BE2C (cell line): Measurements from ENCODE around the gene HSPA1A. TPM values are rescaled to one million over a fixed set of nuclear protein-coding genes. Genes with fewer than 3 reads are reported as not detected.

ENCODE experiments used
- DNase-seq: peaks from one replicate; pipeline ENCODE4 v3.0.0-alpha.2; 2020
- H3K27me3 ChIP-seq: fragments of 250-450 bp; sonication (Bioruptor Pico); 2 replicates; pipeline ENCODE4 v1.5.1; 2020; ENCODE audit warnings: mild to moderate bottlenecking
- H3K36me3 ChIP-seq: fragments of 250-450 bp; sonication (Bioruptor Pico); 2 replicates; pipeline ENCODE4 v1.5.1; 2020; ENCODE audit warnings: mild to moderate bottlenecking
- H3K4me1 ChIP-seq: fragments of 250-450 bp; sonication (Bioruptor Pico); 2 replicates; pipeline ENCODE4 v1.5.1; 2020
- H3K4me3 ChIP-seq: 2 replicates; pipeline ENCODE4 v1.5.1; 2011; ENCODE audit warnings: low read depth, low read length
- H3K9me3 ChIP-seq: fragments of 250-450 bp; sonication (Bioruptor Pico); 2 replicates; pipeline ENCODE4 v1.5.1; 2020
- polyA plus RNA-seq: library from polyadenylated mRNA; unstranded; fragments of >200 nt; gene quantifications from one replicate; pipeline ENCODE4 v1.2.1, GENCODE V29; 2012; ENCODE audit warnings: low read depth, missing spikeins; ENCODE audit not compliant: insufficient read length, insufficient read depth
- TF ChIP-seq, protein P1 (sequence below): IDR thresholded peaks from 2 replicates; pipeline ENCODE4 v1.5.1; 2012; ENCODE audit warnings: mild to moderate bottlenecking, low read depth, low read length

Gene HSPA1A
- polyA plus RNA-seq = 66.4 TPM

DNA sequence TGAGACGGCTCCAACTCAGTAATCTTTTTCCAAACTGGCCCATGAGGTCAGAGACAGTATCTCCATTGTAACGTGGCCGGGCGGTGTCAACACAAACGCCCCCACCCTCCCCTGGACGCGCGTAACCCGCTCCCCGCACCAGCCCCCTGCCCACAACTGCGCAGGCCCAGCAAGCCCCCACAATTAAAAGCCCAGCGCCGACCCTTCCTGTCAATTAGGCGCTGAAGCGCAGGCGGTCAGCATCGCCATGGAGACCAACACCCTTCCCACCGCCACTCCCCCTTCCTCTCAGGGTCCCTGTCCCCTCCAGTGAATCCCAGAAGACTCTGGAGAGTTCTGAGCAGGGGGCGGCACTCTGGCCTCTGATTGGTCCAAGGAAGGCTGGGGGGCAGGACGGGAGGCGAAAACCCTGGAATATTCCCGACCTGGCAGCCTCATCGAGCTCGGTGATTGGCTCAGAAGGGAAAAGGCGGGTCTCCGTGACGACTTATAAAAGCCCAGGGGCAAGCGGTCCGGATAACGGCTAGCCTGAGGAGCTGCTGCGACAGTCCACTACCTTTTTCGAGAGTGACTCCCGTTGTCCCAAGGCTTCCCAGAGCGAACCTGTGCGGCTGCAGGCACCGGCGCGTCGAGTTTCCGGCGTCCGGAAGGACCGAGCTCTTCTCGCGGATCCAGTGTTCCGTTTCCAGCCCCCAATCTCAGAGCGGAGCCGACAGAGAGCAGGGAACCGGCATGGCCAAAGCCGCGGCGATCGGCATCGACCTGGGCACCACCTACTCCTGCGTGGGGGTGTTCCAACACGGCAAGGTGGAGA, at the start of gene HSPA1A, which contains the start of gene HSPA1L:
HSPA1A (plus strand) TSS at position 519 of the 814 bp plus-strand sequence; CDS start at position 733, 214 bp downstream.
HSPA1L (minus strand) TSS at position 259 of the 814 bp plus-strand sequence. CDS start 3,311 bp downstream, outside the sequence.
- Histone ChIP-seq H3K36me3 (no peaks in the 10 kb centered on the region), H3K4me3 (peak within 1 kb of the TSS; percentile 76), H3K9me3 (no peaks in the 10 kb centered on the region; the same call in 1 of the 2 replicates), H3K4me1 (0 out of 2 replicates have a peak, but pooled peaks cover 4% of the 10 kb centered on the region), H3K27me3 (no peaks in the 10 kb centered on the region)
- peak; percentile 96 for DNase-seq
- TF ChIP-seq, protein P1, sequence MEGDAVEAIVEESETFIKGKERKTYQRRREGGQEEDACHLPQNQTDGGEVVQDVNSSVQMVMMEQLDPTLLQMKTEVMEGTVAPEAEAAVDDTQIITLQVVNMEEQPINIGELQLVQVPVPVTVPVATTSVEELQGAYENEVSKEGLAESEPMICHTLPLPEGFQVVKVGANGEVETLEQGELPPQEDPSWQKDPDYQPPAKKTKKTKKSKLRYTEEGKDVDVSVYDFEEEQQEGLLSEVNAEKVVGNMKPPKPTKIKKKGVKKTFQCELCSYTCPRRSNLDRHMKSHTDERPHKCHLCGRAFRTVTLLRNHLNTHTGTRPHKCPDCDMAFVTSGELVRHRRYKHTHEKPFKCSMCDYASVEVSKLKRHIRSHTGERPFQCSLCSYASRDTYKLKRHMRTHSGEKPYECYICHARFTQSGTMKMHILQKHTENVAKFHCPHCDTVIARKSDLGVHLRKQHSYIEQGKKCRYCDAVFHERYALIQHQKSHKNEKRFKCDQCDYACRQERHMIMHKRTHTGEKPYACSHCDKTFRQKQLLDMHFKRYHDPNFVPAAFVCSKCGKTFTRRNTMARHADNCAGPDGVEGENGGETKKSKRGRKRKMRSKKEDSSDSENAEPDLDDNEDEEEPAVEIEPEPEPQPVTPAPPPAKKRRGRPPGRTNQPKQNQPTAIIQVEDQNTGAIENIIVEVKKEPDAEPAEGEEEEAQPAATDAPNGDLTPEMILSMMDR = no peak

DNA sequence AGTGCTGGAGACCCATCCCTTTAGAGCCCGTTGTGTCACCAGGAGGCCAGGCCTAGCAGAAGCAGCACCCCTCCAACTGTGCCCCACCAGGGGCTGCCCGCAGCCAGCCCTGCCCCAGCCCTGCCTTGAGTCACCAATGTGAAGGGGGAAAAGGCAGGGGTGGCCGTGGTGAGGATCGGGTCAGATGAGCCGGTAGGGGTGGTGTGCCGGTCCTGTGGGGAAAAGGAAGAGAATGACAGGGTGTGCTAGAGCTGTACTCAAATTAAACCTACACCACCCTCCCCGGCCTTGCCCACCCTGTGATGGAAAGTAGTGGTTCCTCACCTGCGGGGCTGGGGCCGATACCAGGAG, 49.8 kb upstream of the HSPA1A start:
- H3K4me1 ChIP-seq = no peaks in the 10 kb centered on the region
- no peaks in the 10 kb centered on the region for H3K9me3 ChIP-seq

DNA sequence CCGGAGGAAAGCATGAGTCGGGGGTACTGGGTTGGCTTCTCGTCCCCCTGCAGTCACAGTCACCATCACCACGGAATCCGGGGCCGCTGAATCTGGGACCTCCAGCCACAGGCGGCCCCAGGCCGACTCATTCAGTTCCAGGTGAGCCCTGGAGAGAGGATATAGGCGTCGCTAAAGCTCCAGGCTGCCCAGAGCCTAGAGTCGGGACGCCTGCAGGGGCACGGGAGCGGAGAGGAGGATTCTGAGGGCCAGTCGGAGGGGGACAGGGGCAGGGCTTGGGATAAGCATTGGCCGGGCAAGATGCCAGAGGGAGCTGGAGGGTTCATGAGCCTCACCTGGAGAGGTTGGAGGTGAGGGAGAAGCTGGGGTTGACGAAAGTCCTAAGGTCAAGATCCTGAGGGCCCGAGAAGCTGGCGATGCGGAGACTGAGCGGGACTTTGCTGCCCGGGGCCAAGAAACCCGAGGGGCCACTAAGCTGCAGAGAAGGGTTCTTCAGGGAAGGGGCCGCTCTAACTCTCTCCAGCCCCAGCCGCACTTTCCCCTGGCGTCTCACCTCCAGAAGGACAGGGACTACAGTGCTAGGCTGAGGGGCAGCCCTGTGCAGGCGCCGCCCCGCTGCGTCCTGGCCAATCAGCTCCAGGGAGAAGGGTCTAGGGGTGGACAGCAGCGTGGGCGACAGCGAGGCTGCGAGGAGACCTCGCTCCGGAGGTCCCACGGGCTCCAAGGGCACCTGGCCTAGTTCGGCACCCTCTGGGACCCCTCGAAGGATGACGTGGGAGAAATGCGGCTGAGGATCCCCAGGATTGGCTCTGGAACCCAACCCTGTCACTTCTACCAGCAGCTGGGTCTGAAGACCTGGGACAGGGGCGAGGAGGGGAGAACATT, 49.2 kb upstream of the HSPA1A start:
- Histone ChIP-seq H3K4me3 (peak overlapping the region; percentile 44), H3K4me1 (no peaks in the 10 kb centered on the region), H3K27me3 (no peaks in the 10 kb centered on the region), H3K9me3 (no peaks in the 10 kb centered on the region), H3K36me3 (no peaks in the 10 kb centered on the region)
- peak; percentile 66 for DNase-seq
- TF ChIP-seq, protein P1 = no peak

More for the DNA sequence above, 49.8 kb upstream of the HSPA1A start:
- TF ChIP-seq, protein P1 = no peak
- H3K4me3 ChIP-seq = no peak overlapping the region
- H3K27me3 ChIP-seq = no peaks in the 10 kb centered on the region
- DNase-seq = no peak
- H3K36me3 ChIP-seq = no peaks in the 10 kb centered on the region

DNA sequence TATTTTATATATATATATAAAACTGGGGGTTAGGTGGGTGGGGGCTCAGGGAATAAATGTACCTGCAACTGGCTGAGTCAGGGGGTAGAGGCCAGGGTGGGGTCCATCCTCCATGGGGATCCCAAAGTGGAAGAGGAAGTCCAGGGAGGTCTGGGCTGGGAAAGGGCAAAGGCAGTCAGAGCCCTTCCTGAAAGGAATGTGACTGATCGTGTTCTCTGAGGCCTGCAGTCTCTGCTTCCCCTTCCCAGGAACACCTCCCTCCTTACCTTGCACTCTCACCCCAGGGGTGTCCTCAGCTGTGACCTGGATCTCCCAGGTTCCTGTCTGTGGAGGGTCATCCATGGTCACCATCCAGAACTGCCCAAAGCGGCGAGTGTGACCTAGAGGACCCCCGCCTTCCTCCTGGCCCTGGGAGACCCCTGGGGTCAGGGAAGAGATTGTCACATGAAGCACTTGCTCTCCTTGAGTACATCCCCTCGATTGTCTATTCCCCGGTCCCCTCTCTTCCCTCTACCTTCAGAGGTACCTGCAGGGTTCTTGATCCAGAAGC, 48.2 kb upstream of the HSPA1A start:
- Histone ChIP-seq H3K4me1 (no peaks in the 10 kb centered on the region), H3K4me3 (no peak overlapping the region), H3K36me3 (no peaks in the 10 kb centered on the region), H3K9me3 (no peaks in the 10 kb centered on the region), H3K27me3 (no peaks in the 10 kb centered on the region)
- TF ChIP-seq, protein P1 = no peak
- no peak for DNase-seq

DNA sequence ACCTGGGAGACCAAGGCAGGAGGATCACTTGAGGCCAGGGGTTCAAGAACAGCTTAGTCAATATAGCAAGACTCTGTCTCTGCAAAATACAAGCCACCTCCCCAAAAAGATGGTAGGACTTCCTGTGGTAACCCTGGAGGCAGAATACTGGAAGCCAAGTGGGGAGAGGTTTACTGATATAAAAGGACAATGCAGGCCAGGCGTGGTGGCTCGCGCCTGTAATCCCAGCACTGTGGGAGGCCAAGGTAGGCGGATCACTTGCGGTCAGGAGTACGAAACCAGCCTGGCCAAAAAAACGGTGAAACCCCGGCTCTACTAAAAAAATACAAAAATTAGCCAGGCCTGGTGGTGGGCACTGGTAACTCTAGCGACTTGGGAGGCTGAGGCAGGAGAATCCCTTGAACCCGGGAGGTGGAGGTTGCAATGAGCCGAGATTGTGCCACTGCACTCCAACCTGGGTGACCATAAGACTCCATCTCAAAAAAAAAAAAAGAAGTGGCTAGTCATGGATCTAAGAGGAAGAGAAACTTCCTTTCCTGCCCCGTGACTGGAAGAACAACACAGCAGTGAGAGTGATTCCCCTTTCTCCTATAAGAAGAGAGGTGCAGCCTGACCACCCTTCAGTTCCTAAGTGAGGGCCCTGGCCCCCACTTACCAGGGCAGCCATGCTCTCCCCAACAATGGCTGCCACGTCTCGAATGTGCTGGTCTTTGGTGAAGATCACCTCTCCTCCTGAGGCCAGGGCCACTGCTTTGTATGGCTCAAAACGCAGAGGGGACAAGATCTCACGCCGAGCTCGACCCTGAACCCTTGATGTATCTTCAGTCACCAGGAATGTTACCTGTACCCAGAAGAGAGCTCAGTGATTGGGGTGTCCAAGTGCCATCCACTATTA, 46.7 kb upstream of the HSPA1A start:
- TF ChIP-seq, protein P1 = no peak
- no peaks in the 10 kb centered on the region for H3K4me1 ChIP-seq
- no peaks in the 10 kb centered on the region for H3K27me3 ChIP-seq
- H3K36me3 ChIP-seq = no peaks in the 10 kb centered on the region
- H3K9me3 ChIP-seq = no peaks in the 10 kb centered on the region
- no peak for DNase-seq
- H3K4me3 ChIP-seq = no peak overlapping the region
